ENCODE results near the gene UPK1B. TPM values are rescaled to one million over a fixed set of nuclear protein-coding genes. Genes with fewer than 3 reads are reported as not detected.
"Not testable (repeated sequence)": the region's sequence is repeated elsewhere in the genome, so short reads cannot be mapped to it uniquely, and the experiment has no call there.

UPK1B gene
- total and polyA plus RNA-seq, 8 donors, result 0.91 to 6.6 (median 3.2) TPM

DNA sequence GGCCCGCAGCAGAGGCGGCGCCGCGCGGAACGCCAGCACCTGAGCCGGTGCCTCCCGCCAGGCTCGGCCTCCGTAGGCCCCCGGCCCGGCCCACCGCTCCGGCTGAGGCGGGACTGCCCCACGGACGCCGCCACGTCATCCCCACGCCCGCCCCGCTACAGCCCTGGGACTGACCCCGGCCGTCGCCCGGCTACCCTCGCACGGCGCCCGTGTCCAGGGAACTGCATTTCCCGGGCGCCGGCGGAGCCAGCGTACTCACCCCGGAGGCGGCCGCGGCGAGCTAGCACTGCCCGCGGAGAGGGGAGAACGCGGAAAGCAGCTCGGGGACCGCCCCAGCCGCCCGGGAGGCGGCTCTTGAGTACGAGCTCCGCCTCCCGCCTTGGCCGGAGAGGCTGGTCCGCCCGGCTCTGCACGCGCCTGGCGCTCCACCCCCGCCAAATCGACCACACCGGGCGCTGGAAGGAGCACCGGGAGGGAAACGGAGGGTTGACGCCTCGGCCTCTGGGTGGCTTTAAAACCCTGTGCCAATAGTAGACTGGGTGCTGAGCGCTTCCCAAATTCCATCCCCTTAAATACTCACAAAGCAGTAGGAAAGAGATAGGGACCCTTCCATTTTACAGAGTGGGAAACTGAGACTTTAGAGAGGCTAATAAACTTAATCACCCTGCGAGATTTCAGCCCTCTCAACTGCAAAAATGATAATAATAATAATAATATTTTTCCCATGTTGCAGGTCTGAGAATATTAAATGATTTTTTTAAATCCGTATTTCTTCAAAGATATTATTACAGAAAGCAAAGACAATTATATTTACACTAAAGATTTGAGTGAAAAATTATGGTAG is 67.4 kb downstream of the UPK1B start, which contains the start of gene B4GALT4:
Gene B4GALT4, minus strand, starts transcription at position 288 of the 844 bp plus-strand sequence. CDS start 10,779 bp downstream, outside the sequence.
- no peak for FAIRE-seq

DNA sequence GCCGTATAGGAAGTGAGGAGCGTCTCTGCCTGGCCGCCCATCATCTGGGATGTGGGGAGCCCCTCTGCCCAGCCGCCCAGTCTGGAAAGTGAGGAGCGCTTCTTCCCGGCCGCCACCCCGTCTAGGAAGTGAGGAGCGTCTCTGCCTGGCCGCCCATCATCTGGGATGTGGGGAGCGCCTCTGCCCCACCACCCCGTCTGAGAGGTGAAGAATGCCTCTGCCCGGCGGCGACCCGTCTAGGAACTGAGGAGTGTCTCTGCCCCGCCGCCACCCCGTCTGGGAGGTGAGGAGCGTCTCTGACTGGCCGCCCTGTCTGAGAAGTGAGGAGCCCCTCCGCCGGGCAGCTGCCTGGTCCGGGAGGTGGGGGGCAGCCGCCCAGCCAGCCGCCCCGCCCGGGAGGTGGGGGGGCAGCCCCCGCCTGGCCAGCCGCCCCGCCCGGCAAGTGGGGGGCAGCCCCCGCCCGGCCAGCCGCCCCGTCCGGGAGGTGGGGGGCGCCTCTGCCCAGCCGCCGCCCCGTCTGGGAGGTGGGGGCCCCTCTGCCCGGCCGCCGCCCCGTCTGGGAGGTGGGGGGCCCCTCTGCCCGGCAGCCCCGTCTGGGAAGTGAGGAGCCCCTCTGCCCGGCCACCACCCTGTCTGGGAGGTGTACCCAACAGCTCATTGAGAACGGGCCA is 69.1 kb downstream of the UPK1B start:
- ATAC-seq, FAIRE-seq, H3K4me3 ChIP-seq, H3K9me3 ChIP-seq, H3K36me3 ChIP-seq, H3K27me3 ChIP-seq, H3K27ac ChIP-seq: not testable (repeated sequence)
- intact Hi-C loops (cut with DNase I), result loop anchor here in 1 of 3 donors (10.0 kb wide), 1 partner anchor 98 kb away; the partner anchor contains the start of gene TEX55
- H3K4me1 ChIP-seq, result peaks cover 11 to 19% (median 14%) of the 10 kb centered on the region in 3 donors
- DNase-seq, result peak in 2 of 6 donors; percentile 30 to 78
- WGBS, 2 donors, result 85 to 88% methylated on average over 38 to 49 of the region's 49 CpGs

More for the DNA sequence above, 67.4 kb downstream of the UPK1B start, which contains the start of gene B4GALT4:
- H3K27ac ChIP-seq, result peak within 1 kb of the TSS; percentile 88 to 91 (median 90)
- DNase-seq (peak; percentile 88 to 95 (median 90)), ATAC-seq (peak; percentile 94 to 97 (median 95))
- H3K36me3 ChIP-seq, result peaks cover 0 to 8% (median 0%) of the 10 kb centered on the region in 3 donors
- H3K27me3 ChIP-seq, result no peaks in the 10 kb centered on the region
- H3K4me3 ChIP-seq, result peak within 1 kb of the TSS; percentile 56 to 85 (median 65)
- no peaks in the 10 kb centered on the region for H3K9me3 ChIP-seq
- TF ChIP-seq, protein P1, sequence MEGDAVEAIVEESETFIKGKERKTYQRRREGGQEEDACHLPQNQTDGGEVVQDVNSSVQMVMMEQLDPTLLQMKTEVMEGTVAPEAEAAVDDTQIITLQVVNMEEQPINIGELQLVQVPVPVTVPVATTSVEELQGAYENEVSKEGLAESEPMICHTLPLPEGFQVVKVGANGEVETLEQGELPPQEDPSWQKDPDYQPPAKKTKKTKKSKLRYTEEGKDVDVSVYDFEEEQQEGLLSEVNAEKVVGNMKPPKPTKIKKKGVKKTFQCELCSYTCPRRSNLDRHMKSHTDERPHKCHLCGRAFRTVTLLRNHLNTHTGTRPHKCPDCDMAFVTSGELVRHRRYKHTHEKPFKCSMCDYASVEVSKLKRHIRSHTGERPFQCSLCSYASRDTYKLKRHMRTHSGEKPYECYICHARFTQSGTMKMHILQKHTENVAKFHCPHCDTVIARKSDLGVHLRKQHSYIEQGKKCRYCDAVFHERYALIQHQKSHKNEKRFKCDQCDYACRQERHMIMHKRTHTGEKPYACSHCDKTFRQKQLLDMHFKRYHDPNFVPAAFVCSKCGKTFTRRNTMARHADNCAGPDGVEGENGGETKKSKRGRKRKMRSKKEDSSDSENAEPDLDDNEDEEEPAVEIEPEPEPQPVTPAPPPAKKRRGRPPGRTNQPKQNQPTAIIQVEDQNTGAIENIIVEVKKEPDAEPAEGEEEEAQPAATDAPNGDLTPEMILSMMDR (IDR thresholded peaks at IDR 0.05), result no peak
- peaks cover 15 to 19% (median 19%) of the 10 kb centered on the region in 3 donors for H3K4me1 ChIP-seq
- WGBS, 2 donors, result 1% methylated on average over 53 to 70 of the region's 70 CpGs
- intact Hi-C loops (cut with DNase I), result loop anchor here in 1 of 3 donors (10.0 kb wide), 1 partner anchor 96 kb away; the partner anchor contains the start of gene TEX55

DNA sequence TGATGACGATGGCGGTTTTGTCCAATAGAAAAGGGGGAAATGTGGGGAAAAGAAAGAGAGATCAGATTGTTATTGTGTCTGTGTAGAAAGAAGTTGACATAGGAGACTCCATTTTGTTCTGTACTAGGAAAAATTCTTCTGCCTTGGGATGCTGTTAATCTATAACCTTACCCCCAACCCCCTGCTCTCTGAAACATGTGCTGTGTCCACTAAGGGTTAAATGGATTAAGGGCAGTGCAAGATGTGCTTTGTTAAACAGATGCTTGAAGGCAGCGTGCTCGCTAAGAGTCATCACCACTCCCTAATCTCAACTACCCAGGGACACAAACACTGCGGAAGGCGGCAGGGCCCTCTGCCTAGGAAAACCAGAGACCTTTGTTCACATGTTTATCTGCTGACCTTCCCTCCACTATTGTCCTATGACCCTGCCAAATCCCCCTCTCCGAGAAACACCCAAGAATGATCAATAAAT is 69.7 kb downstream of the UPK1B start:
- not testable (repeated sequence) for H3K27ac ChIP-seq, H3K4me3 ChIP-seq, ATAC-seq, DNase-seq, H3K36me3 ChIP-seq, H3K27me3 ChIP-seq, H3K9me3 ChIP-seq, FAIRE-seq
- intact Hi-C loops (cut with DNase I), result loop anchor here in 1 of 3 donors (10.0 kb wide), 1 partner anchor 98 kb away; the partner anchor contains the start of gene TEX55
- H3K4me1 ChIP-seq, result peaks cover 10 to 15% (median 14%) of the 10 kb centered on the region in 3 donors
- WGBS, 2 donors, result 60 to 68% methylated on average over 5 to 7 of the region's 7 CpGs

DNA sequence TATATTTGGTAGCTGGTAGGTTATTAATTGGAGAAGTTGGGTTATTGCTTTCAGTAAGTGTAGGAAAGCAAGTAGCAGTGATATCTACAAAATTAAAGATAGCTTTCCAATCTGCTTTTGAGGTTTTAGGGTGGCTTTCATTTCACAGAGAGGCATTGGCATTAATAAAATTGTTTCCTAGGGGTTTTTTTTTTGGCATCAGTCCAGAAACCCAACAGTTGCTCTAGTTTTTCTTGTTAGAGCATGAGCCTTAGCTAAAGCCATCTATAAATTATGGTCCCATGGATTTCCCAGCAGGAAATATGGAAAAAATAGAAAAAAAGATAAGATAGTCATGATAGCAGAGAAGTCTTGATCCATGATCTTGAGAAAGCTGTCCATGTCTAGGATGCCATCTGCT is 70.3 kb downstream of the UPK1B start:
- intact Hi-C loops (cut with DNase I), result loop anchor here in 1 of 3 donors (10.0 kb wide), 1 partner anchor 99 kb away; the partner anchor contains the start of gene TEX55

DNA sequence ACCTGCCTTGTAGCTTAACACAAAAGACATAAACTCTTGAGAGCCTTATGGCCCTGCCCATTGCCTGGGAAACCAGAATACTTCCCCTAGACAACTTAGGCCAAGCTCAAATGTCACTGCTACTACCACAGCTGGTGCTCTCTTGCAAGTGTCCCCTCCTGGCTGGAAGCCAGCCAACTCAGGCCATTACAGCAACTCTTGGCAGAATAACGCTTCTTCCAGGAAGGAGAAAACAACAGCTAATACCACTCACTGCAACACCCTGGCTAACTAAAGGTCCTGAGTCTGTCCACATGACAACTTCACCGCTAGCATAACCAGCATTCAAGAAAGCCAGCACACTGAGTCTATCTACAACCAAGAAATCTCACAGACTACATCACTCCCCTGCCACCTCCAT is 72.4 kb downstream of the UPK1B start:
- H3K9me3 ChIP-seq, result no peaks in the 10 kb centered on the region
- DNase-seq (peak in 4 of 6 donors; percentile 43 to 74 (median 51)), ATAC-seq (peak in 1 of 4 donors; percentile 12), FAIRE-seq (no peak)
- WGBS, 2 donors, result 62 to 66% methylated on average over 2 of the region's 2 CpGs
- peaks cover 0 to 5% (median 5%) of the 10 kb centered on the region in 3 donors for H3K4me1 ChIP-seq
- no peaks in the 10 kb centered on the region for H3K36me3 ChIP-seq
- no peak overlapping the region for H3K4me3 ChIP-seq
- TF ChIP-seq, protein P1 (IDR thresholded peaks at IDR 0.05), result no peak
- H3K27me3 ChIP-seq, result no peaks in the 10 kb centered on the region
- intact Hi-C loops (cut with DNase I), result loop anchor here in 1 of 3 donors (10.0 kb wide), 1 partner anchor 101 kb away; the partner anchor contains the start of gene TEX55
- no peak overlapping the region for H3K27ac ChIP-seq

More for the DNA sequence above, 70.3 kb downstream of the UPK1B start:
- ATAC-seq (no peak), DNase-seq (no peak), FAIRE-seq (no peak)
- H3K9me3 ChIP-seq, result no peaks in the 10 kb centered on the region
- no peaks in the 10 kb centered on the region for H3K27me3 ChIP-seq
- H3K4me3 ChIP-seq, result no peak overlapping the region
- H3K27ac ChIP-seq, result no peak overlapping the region
- TF ChIP-seq, protein P1 (IDR thresholded peaks at IDR 0.05), result no peak
- no peaks in the 10 kb centered on the region for H3K36me3 ChIP-seq
- H3K4me1 ChIP-seq, result peaks cover 4 to 14% (median 9%) of the 10 kb centered on the region in 3 donors

Other genes starting within 250 kb of the UPK1B start
- 1 to 10 TPM; 1.5 to 6.4 (median 3.3) TPM for gene IGSF11, start 138.8 kb upstream of the UPK1B start, total RNA-seq
- gene IGSF11, start 138.8 kb upstream of the UPK1B start, polyA plus RNA-seq, result 1 to 10 TPM; 2.1 to 6.2 TPM
- gene TEX55, start 27.4 kb upstream of the UPK1B start, total RNA-seq, result not detected
- gene TEX55, start 27.4 kb upstream of the UPK1B start, polyA plus RNA-seq, result not detected
- gene B4GALT4, start 67.3 kb downstream of the UPK1B start, total RNA-seq, result 10 to 100 TPM in 5 of 6 donors, 1 to 10 TPM in 1; 9.1 to 20.1 (median 13.8) TPM
- 10 to 100 TPM; 17.7 to 22.9 TPM for gene B4GALT4, start 67.3 kb downstream of the UPK1B start, polyA plus RNA-seq
- 1 to 10 TPM; 2.6 to 8.3 (median 3.5) TPM for gene ARHGAP31, start 120.8 kb downstream of the UPK1B start, total RNA-seq
- gene ARHGAP31, start 120.8 kb downstream of the UPK1B start, polyA plus RNA-seq, result 1 to 10 TPM; 1.5 TPM